HG02852 (cell line): ENCODE data around the gene G6PC2.
"Not testable (repeated sequence)": the region's sequence is repeated elsewhere in the genome, so short reads cannot be mapped to it uniquely, and the experiment has no call there.

Experiments used
- ATAC-seq: cut with Tn5 transposase; IDR thresholded peaks from one replicate; pipeline ENCODE4 v1.9.1; 2021; ENCODE audit warnings: mild to moderate bottlenecking, moderate library complexity; ENCODE audit not compliant: unreplicated experiment

G6PC2 gene

DNA sequence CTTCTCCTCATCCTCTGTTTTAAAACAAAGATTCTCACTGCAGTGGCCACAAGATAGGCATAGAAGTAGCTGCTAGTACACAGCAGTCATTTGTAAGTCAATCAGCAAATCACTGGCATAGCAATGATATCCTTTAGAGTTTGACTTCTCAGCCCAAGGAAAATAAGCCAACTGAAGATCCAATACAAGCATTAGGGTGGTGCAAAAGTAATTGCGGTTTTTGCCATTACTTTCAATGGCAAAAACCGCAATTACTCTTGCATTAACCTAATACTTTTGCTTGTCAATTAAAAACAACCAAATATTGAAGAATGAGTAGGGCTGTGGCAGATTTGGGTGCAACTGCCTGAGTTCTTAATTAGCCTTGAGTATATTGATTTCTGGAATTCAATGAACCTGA lies 2.8 kb downstream of the G6PC2 start:
- ATAC-seq = no peak

- ATAC-seq = no peak
Observed at GRCh38 chr2:168904358-168904757, 3.3 kb downstream of the G6PC2 start.

GRCh38 chr2:168907940-168908662 lies 7.0 kb downstream of the G6PC2 start:
- no peak for ATAC-seq

GRCh38 chr2:168910330-168910729 lies 9.2 kb downstream of the G6PC2 start:
- no peak for ATAC-seq

- no peak for ATAC-seq
Observed at GRCh38 chr2:168912466-168912865, 11.4 kb downstream of the G6PC2 start.

DNA sequence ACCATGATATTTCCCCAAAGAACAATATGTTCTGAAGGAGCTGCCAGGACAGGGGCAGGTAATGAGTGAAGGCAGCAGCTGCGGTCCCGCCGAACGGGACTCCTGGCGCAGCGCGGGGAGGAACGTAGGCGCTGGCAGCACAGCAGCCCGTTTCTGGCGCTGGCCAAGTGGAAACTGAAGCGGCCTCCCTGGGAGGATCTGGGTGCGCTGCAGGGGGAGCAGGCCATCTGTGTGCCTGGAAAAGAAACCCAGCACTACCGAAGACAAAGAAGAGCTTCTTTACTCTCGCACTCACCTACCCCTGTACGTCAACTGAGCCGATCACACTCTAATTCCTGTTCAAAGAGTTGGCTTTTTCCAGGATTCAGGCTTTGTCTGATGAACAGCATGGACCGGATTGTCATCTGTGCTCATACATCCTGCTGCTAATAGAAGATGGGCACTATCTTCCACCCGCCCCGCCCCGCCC lies 11.8 kb downstream of the G6PC2 start:
- no peak for ATAC-seq

DNA sequence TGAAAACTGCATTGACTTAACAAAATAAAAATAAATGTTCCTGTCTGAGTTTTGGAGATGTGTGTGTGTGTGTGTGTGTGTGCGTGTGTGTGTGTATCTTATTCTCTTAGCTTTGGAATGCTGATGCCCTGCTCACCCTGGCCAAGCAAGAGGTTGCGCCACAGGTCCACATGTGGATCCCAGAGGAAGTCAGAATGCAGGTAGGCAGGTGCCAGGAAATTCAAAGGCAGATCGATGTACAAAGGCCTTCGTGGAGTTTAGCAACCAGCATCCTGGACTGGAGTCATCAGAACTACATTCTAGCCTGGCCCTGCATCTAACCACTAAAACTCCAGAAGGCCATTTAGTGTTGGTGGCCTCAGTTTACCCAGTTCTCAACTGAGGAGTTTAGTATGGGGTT lies 12.4 kb downstream of the G6PC2 start:
- no peak for ATAC-seq

- ATAC-seq = no peak
Observed at GRCh38 chr2:168915441-168916330, 14.6 kb downstream of the G6PC2 start.

DNA sequence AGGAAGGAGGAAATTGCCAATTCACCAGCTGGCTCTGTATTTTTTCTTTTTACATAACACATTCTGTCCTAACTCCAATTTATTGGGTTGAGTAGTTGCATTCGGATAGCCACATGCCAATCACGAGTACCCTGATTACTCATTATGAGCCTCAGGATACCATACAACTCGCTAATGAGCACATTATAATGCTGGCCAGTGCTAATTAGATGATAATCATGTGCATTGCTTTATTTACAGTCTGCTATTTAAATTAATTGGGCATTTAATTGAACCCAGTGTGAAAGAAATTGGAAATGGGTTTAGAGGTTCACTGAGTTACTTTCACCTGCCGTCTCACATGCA lies 15.2 kb downstream of the G6PC2 start:
- ATAC-seq = no peak

DNA sequence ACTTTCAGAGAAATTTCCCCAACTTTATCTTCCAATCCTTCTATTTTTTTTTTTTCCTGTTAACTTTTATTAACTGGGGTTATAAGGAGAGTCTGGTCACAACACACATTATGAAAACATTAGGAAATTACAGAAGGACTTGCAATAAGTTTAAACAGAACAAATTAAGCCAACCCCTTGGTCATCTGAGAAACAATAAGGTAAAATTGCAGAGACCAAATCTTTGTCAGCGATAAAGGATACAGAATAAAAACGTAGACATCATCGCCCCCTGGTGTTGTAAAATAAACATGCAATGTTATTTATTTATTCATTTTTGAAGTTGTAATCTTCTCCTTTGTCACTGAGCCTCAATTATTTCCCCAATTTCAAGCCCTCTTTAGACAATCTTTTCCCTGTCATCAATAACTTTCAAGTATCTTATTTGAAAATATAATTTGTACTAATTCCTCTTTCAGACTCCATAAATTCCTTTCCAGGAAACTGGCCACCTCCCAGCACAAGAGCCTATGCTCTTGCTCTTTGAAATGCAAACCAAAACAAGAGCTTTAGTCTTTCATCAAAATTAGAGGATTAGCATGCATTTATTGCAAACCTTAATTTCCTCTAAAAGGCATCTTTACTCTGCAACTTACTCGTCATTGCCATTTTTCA lies 19.5 kb downstream of the G6PC2 start:
- ATAC-seq = no peak

- ATAC-seq = no peak
Observed at GRCh38 chr2:168926621-168927386, 25.7 kb downstream of the G6PC2 start.

GRCh38 chr2:168928113-168928831 lies 27.2 kb downstream of the G6PC2 start:
- no peak for ATAC-seq

- no peak for ATAC-seq
Observed at GRCh38 chr2:168929031-168929430, 27.9 kb downstream of the G6PC2 start.

- ATAC-seq = no peak
Observed at GRCh38 chr2:168930242-168930641, 29.2 kb downstream of the G6PC2 start.

DNA sequence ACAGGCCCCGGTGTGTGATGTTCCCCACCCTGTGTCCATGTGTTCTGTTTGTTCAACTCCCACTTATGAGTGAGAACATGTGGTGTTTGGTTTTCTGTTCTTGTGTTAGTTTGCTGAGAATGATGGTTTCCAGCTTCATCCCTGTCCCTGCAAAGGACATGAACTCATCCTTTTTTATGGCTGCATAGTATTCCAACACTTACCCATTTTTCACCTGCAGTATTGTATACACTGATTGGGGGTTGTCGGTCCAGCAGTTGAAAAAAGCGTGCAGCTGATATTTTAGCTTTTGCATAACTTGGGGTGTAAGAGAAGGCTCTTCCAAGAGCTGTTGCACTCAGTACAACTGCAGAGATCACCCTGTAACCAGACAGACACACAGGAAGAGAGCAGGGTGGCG lies 31.1 kb downstream of the G6PC2 start:
- not testable (repeated sequence) for ATAC-seq

- ATAC-seq = no peak
Observed at GRCh38 chr2:168934826-168935225, 33.7 kb downstream of the G6PC2 start.

DNA sequence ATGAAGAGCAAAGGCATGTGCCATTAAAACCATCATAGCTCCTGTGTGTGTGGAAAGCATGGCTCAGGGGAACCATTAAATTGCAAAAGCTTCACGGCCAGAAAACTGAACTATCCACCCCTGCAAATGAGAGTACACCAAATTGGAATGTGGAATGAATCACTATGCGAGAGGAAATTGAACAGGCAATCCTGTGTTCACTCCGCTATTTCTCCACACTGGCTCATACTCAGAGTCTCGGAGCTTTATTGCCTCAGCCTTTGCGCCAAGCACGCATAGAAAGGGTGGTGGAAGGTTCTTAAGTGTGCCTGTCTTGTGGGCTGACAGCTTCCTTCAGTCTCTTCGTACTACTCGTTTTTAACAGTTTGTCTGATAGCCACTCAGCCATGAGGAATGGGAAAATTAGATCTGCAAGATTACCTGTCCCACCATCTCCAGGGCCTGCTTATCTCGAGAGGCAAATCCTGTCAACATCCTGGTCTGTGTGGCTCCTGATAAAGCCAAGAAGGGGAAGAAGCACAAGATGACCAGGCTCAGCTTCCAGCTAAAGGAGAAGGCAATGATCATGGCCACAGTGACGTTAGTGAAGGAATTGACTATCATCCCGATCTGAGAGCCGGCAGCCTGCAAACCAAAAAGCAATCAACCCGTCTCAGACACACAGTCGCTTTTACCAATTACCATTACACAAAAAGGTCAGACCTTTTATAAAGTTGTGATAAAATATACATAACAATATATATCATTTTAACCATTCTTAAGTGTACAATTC lies 34.9 kb downstream of the G6PC2 start:
- ATAC-seq = no peak

DNA sequence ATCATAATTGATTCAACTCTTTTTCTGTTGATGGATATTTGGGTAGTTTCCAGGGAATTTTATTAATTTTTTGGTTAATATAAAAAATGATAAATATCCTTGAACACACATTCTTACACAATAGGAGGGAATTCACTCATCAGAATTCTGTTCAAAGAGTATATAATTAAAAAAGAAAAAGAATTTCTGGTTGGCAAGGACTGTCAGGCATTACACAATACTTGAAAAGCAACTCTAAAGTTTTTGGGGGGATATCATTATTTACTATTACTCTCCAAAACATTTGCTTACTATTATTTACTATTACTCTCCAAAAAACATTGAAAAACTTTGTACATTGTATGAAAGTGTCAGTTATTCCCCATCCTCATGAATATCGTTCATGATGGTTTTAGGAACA lies 38.0 kb downstream of the G6PC2 start:
- no peak for ATAC-seq

GRCh38 chr2:168939918-168940317 lies 38.8 kb downstream of the G6PC2 start:
- peak; percentile 91 for ATAC-seq

DNA sequence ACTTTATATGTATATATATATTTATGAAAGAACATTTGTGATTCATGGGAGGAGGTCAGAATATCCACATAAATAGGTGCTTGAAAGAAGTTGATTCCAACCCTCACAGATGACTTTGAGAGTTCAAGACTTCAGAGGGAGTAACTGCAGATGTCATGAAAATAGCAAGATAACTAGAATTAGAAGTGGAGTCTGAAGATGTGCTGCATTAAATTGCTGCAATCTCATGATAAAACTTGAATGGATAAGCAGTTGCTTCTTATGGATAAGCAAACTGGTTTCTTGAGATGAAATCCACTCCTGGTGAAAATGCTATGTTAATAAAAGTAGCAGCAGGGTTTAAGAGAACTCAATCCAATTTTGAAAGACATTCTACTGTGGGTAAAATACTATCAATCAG lies 40.2 kb downstream of the G6PC2 start:
- no peak for ATAC-seq
